Measurements from ENCODE around the gene PPP1R16B.

DNA sequence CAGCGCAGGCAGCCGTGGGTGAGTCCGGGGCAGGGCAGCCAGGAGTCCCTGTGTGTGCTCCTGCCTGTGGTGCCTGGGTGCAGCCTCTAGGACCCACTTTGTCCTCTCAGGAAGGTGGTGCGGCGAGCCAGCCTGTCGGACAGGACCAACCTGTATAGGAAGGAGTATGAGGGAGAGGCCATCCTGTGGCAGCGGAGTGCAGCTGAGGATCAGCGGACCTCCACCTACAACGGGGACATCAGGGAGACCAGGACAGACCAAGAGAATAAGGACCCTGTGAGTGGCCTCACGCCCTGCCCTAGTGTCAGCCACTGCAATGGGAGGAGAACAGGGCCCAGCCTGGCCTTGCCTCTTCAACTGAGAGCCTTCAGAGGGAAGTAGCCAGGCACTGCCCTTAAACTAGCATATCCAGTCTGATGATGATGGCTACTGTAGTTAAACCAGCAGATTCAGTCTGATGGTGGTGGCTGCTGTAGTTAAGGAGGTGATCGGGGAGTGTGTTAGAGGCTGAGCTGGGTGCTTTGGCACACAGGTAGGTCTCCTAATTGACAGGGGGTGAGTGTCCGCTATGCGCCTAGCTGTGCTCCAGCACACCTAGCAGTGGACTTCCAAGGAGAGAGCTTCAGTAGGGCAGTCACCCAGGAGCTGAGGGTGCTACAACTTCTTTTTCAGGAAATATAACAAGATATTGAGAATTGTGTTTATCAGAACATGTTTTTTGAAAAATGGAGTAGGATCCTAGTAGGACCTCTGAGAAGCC, 102.6 kb downstream of the PPP1R16B start:
- TF ChIP-seq ZNF274 (IDR thresholded peaks at IDR 0.05; ENCODE audit: low read depth, low read length) (no peak), YY1 (IDR thresholded peaks at IDR 0.05; ENCODE audit: insufficient read depth, insufficient read length) (no peak), SUZ12 (IDR thresholded peaks at IDR 0.05; ENCODE audit: extremely low read depth, insufficient read depth, insufficient read length) (no peak)

Data from NT2/D1 (cell line).